HEK293T (cell line): ENCODE data around the gene MLXIPL.
"Not testable (repeated sequence)": the region's sequence is repeated elsewhere in the genome, so short reads cannot be mapped to it uniquely, and the experiment has no call there.

Source experiments
- CTCF ChIA-PET: fragments of 350-600 bp; formaldehyde crosslinking; extraction: SDS; loops from one replicate; lab custom pipeline; 2021; ENCODE audit warnings: antibody characterized with exemption, inconsistent platforms; lab: Yijun Ruan, JAX
- POLR2A ChIA-PET: fragments of 350-600 bp; formaldehyde crosslinking; extraction: SDS; loops from one replicate; lab custom pipeline; 2020; ENCODE audit warnings: antibody characterized with exemption, inconsistent platforms; lab: Yijun Ruan, JAX
- DNase-seq: peaks from one replicate; pipeline ENCODE4 v3.0.0; 2012; ENCODE audit warnings: mixed read lengths; ENCODE audit errors: extremely low spot score
- ARNT ChIP-seq: fragments of 450-650 bp; IDR thresholded peaks from 2 replicates; pipeline ENCODE4 v1.6.1; 2017; ENCODE audit warnings: mild to moderate bottlenecking
- BHLHE40 ChIP-seq: fragments of 450-650 bp; IDR thresholded peaks from 2 replicates; pipeline ENCODE4 v1.6.1; 2016; ENCODE audit warnings: mild to moderate bottlenecking, moderate library complexity, borderline replicate concordance
- CTBP1 ChIP-seq: fragments of 450-650 bp; IDR thresholded peaks from 2 replicates; pipeline ENCODE4 v1.6.1; 2016; ENCODE audit warnings: borderline replicate concordance
- ELF4 ChIP-seq: fragments of 450-650 bp; IDR thresholded peaks from 2 replicates; pipeline ENCODE4 v1.6.1; 2017; ENCODE audit warnings: antibody characterized with exemption
- FOXA1 ChIP-seq: fragments of 450-650 bp; IDR thresholded peaks from 2 replicates; pipeline ENCODE4 v1.6.1; 2016; ENCODE audit warnings: mild to moderate bottlenecking
- FOXK2 ChIP-seq: fragments of 450-650 bp; IDR thresholded peaks from 2 replicates; pipeline ENCODE4 v1.6.1; 2016; ENCODE audit warnings: mild to moderate bottlenecking
- FOXM1 ChIP-seq: fragments of 450-650 bp; IDR thresholded peaks from 2 replicates; pipeline ENCODE4 v1.6.1; 2017; ENCODE audit warnings: mild to moderate bottlenecking, borderline replicate concordance
- HDGF ChIP-seq: fragments of 450-650 bp; IDR thresholded peaks from 2 replicates; pipeline ENCODE4 v1.6.1; 2017; ENCODE audit warnings: antibody characterized with exemption, borderline replicate concordance
- L3MBTL2 ChIP-seq: fragments of 450-650 bp; conservative IDR thresholded peaks from 2 replicates; pipeline ENCODE4 v1.6.1; 2016; ENCODE audit warnings: mild to moderate bottlenecking
- LEF1 ChIP-seq: fragments of 450-650 bp; IDR thresholded peaks from 2 replicates; pipeline ENCODE4 v1.6.1; 2017; ENCODE audit warnings: mild to moderate bottlenecking, borderline replicate concordance
- NFRKB ChIP-seq: fragments of 450-650 bp; IDR thresholded peaks from 2 replicates; pipeline ENCODE4 v1.6.1; 2016; ENCODE audit warnings: mild to moderate bottlenecking, moderate library complexity
- SP1 ChIP-seq: fragments of 450-650 bp; IDR thresholded peaks from 2 replicates; pipeline ENCODE4 v1.6.1; 2017
- SUZ12 ChIP-seq: fragments of 450-650 bp; IDR thresholded peaks from 2 replicates; pipeline ENCODE4 v1.6.1; 2016; ENCODE audit warnings: mild to moderate bottlenecking
- TARDBP ChIP-seq: fragments of 450-650 bp; IDR thresholded peaks from 2 replicates; pipeline ENCODE4 v1.6.1; 2016
- ZNF384 ChIP-seq: fragments of 450-650 bp; IDR thresholded peaks from 2 replicates; pipeline ENCODE4 v1.6.1; 2016
- TF ChIP-seq, protein P1 (sequence below): fragments of 450-650 bp; IDR thresholded peaks from 2 replicates; pipeline ENCODE4 v1.6.1; 2016

The MLXIPL gene

DNA sequence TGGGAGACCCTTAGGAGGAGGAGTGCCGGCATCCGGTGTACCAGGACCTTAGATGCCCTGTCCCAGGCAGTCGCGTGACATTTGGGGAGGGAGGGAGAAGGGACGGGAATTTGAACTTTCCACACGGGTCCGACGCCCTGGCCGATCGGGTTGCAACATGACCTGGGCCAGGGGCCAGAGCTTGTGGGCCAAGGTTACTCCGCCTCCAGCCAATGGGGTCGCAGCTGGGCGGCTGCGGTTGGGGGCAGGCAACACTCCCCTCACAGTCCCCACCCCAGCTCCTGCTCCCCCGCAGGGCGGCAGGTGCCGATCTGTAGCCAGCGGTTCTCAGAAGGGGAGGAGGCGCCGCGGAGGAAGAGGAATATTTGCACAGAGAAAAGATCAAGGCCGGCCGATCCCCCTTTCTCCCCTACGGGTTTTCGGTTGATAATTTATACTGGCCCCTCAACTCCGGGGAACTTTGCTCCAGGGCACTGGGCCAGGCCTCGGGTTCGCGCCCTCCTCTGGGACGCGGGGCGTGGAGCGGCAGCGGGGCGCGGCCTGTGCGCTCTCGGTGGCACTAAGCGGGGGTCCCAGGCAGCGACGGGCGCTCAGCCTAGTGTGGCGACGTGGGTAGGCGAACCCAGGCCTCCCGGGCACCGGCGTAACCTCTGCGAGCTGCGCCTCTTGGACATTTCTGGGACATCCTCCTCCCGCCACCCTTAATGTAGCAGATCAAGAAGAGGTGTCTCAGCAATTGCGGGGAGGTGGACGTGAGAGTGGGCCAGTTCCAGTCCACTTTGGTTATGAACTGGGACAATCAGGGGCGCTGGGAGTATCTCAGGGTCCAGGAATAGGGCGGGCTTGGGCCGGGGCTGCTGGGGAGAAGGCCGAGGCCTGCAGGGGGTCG lies 1.2 kb downstream of the MLXIPL start:
- ChIA-PET POLR2A (no interaction called here), CTCF (interaction anchor here (1.1 kb wide), 1 partner anchor 16 kb away, joined by 4 read pairs; no protein-coding TSS in a partner anchor)
- no peak for DNase-seq
- TF ChIP-seq HDGF (no peak), FOXK2 (no peak), CTBP1 (no peak), FOXM1 (no peak), TARDBP (no peak), NFRKB (no peak)
- TF ChIP-seq, protein P1, sequence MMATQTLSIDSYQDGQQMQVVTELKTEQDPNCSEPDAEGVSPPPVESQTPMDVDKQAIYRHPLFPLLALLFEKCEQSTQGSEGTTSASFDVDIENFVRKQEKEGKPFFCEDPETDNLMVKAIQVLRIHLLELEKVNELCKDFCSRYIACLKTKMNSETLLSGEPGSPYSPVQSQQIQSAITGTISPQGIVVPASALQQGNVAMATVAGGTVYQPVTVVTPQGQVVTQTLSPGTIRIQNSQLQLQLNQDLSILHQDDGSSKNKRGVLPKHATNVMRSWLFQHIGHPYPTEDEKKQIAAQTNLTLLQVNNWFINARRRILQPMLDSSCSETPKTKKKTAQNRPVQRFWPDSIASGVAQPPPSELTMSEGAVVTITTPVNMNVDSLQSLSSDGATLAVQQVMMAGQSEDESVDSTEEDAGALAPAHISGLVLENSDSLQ, result no peak

DNA sequence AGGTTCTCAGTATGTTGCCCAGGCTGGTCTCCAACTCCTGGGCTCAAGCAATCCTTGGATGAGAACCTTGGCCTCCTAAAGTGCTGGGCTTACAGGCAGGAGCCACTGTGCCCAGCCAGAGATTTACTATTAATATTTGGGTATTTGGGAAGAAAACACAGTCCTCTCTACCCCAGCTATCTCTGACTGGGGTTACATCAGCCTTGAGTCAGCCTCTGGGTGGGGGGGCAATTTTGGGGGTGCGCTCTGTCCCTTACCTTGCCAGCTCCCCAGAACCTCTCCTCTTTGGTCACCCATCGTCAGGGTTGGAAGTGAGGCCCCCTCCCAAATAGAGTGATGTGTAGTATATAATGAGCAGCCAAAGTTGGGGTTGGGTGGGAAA lies 1.8 kb downstream of the MLXIPL start:
- DNase-seq, result no peak
- POLR2A ChIA-PET, result no interaction called here
- CTCF ChIA-PET, result interaction anchor here (1.1 kb wide), 1 partner anchor 16 kb away, joined by 4 read pairs; no protein-coding TSS in a partner anchor
- TF ChIP-seq ELF4 (no peak), FOXK2 (no peak), NFRKB (no peak), FOXA1 (no peak), FOXM1 (no peak), CTBP1 (no peak), L3MBTL2 (no peak), LEF1 (no peak), ZNF384 (no peak), BHLHE40 (no peak), SUZ12 (no peak), HDGF (no peak), TARDBP (no peak), SP1 (no peak), ARNT (no peak)
- TF ChIP-seq, protein P1, result no peak

DNA sequence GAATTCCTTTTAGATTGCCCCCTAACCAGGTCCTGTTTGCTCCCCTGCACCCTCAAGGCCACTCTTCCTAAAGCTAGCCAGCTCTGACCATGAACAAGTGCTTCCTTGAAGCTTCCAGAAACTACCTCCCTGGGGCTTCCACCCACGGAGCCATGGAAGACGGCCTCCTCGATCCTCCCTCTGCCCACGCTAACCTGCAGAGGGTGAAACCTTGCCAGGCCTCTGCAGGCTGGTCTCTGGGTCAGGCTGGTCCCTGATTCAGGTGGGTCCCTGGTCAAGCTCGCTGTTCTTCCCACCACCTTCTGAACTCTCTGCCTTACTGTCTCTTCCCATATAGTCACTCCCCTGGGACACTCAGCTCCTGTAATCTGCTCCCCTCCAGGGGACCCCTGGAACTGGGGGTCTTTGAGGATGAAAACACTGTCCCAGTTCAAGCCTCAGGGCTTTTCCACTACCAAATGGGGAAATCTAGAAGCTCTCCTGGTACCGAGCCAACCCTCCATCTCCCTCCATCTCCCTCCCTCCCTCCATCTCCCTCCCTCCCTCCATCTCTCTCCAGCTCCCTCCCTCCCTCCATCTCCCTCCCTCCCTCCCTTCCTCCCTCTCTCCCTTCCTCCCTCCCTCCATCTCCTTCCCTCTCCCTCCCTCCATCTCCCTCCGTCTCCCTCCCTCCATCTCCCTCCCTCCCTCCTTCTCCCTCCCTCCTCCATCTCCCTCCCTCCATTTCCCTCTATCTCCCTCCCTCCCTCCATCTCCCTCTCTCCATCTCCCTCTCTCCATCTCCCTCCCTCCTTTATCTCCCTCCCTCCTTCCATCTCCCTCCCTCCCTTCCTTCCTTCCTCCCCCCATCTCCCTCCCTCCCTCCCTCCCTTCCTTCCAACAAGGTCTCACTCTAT lies 2.9 kb downstream of the MLXIPL start:
- no peak for DNase-seq
- TF ChIP-seq ELF4 (no peak), NFRKB (no peak), L3MBTL2 (no peak), CTBP1 (no peak), HDGF (no peak), BHLHE40 (no peak), LEF1 (no peak), SP1 (no peak), FOXK2 (no peak), FOXA1 (no peak), SUZ12 (no peak), TARDBP (no peak), ZNF384 (no peak), ARNT (no peak), FOXM1 (no peak)
- TF ChIP-seq, protein P1, result no peak
- CTCF ChIA-PET, result no interaction called here
- POLR2A ChIA-PET, result interaction anchor here (1.0 to 2.0 kb wide), 2 partner anchors 14 to 117 kb away, joined by 3 to 4 read pairs; partner anchors contain the start of gene ABHD11

DNA sequence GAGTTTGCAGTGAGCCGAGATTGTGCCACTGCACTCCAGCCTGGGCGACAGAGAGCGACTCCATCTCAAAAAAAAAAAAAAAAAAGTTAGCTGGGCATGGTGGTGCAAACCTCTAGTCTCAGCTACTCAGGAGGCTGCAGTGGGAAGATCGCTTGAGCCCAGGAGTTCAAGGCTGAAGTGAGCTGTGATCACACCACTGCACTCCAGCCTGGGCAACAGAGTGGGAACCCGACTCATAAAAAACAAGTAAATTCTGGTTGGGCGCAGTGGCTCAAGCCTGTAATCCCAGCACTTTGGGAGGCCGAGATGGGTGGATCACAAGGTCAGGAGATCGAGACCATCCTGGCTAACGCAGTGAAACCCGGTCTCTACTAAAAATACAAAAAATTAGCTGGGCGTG lies 4.9 kb downstream of the MLXIPL start:
- CTCF ChIA-PET, POLR2A ChIA-PET, DNase-seq: not testable (repeated sequence)

DNA sequence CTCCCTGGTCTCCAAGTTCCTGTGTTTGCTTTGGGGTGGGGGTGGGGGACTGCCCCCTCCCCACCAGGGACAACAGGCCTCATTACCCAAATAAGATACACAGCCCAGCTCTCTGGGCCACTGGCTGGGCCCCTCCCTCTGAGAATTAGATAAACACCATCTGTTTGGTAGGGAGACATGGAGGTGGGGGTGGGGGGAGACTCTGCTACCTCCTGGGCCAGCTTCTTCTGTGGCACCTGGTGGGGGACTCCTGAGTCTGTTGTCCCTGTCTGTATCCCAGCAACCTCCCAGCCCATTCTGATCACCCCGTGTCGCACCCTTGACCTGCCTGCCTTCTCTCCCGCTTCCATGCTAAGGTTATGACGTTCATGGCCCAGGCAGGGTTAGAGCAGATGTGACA lies 5.8 kb downstream of the MLXIPL start:
- CTCF ChIA-PET, result interaction anchor here (0.6 to 1.5 kb wide), 2 partner anchors 12 to 236 kb away, joined by 3 to 5 read pairs; no protein-coding TSS in a partner anchor
- no peak for DNase-seq
- POLR2A ChIA-PET, result no interaction called here
- TF ChIP-seq BHLHE40, result no peak
- no peak for TF ChIP-seq FOXK2
- TF ChIP-seq ZNF384, result no peak
- no peak for TF ChIP-seq NFRKB
- TF ChIP-seq CTBP1, result no peak
- TF ChIP-seq ARNT, result no peak
- no peak for TF ChIP-seq LEF1
- TF ChIP-seq, protein P1, result no peak
- no peak for TF ChIP-seq FOXA1
- no peak for TF ChIP-seq ELF4
- TF ChIP-seq SUZ12, result no peak

DNA sequence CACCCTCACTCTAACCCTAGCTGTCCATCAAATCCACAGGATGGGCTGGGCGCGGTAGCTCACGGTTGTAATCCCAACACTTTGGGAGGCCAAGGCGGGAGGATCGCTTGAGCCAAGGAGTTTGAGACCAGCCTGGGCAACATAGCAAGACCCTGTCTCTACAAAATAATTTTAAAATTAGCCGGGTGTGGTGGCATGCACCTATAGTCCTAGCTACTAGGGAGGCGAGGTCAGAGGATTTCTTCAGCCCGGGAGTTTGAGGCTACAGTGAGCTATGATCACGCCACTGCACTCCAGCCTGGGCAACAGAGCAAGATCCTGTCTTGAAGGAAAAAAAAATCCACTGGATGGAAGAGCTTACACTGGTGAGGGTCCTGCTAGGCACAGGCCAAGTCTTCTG lies 6.8 kb downstream of the MLXIPL start:
- POLR2A ChIA-PET, result interaction anchor here (1.4 kb wide), 1 partner anchor 11 kb away, joined by 4 read pairs; no protein-coding TSS in a partner anchor
- CTCF ChIA-PET, result interaction anchor here (1.5 kb wide), 1 partner anchor 11 kb away, joined by 5 read pairs; no protein-coding TSS in a partner anchor

More for the DNA sequence above, 6.8 kb downstream of the MLXIPL start:
- DNase-seq, result not testable (repeated sequence)
